ENCODE measurements around the gene SST.

GRCh38 chr3:187695449-187695848, 25.3 kb upstream of the SST start:
- no peak for TF ChIP-seq CTCF (IDR thresholded peaks at IDR 0.05)
- no peak for TF ChIP-seq POLR2A (IDR thresholded peaks at IDR 0.05)

Data from esophagus squamous epithelium (tissue), 4 donors.